Activated CD8-positive, alpha-beta memory T cell treated with anti-CD3 and anti-CD28 coated beads for 4 hours (primary cell): ENCODE data around the gene ELK1.
"Not testable (repeated sequence)": the region's sequence is repeated elsewhere in the genome, so short reads cannot be mapped to it uniquely, and the experiment has no call there.

Experiments used
- DNase-seq, 2 donors: peaks; one replicate each; pipeline ENCODE4 v3.0.0-alpha.2; 2020; ENCODE audit warnings: low read depth in 2 of 2

ELK1 gene

GRCh38 chrX:47611926-47612325 lies 38.4 kb downstream of the ELK1 start:
- DNase-seq, result no peak

GRCh38 chrX:47611489-47611888 lies 38.9 kb downstream of the ELK1 start:
- DNase-seq, result no peak

GRCh38 chrX:47610511-47610910 lies 39.9 kb downstream of the ELK1 start:
- no peak for DNase-seq

- no peak for DNase-seq
These were observed 42.1 kb downstream of the ELK1 start for GRCh38 chrX:47608130-47608810.

GRCh38 chrX:47607091-47607490 lies 43.3 kb downstream of the ELK1 start:
- no peak for DNase-seq

GRCh38 chrX:47605024-47605423 lies 45.3 kb downstream of the ELK1 start:
- no peak for DNase-seq

- not testable (repeated sequence) for DNase-seq
These were observed 47.2 kb downstream of the ELK1 start for GRCh38 chrX:47603125-47603524.

GRCh38 chrX:47597222-47597621 lies 53.1 kb downstream of the ELK1 start:
- no peak for DNase-seq

- DNase-seq, result no peak
These were observed 54.1 kb downstream of the ELK1 start for GRCh38 chrX:47596256-47596655.

- no peak for DNase-seq
These were observed 54.6 kb downstream of the ELK1 start for GRCh38 chrX:47595716-47596251.

GRCh38 chrX:47593522-47593921 lies 56.8 kb downstream of the ELK1 start:
- DNase-seq, result no peak

GRCh38 chrX:47590984-47591383 lies 59.4 kb downstream of the ELK1 start:
- no peak for DNase-seq

GRCh38 chrX:47587906-47588735 lies 62.2 kb downstream of the ELK1 start:
- DNase-seq, result no peak

- DNase-seq, result no peak
These were observed 63.1 kb downstream of the ELK1 start for GRCh38 chrX:47587091-47587891.

- no peak for DNase-seq
These were observed 64.1 kb downstream of the ELK1 start for GRCh38 chrX:47586043-47586787.
